Activated CD8-positive, alpha-beta memory T cell treated with anti-CD3 and anti-CD28 coated beads for 4 hours (primary cell): ENCODE results near the gene C1QTNF9B.
"Not testable (repeated sequence)": the region's sequence is repeated elsewhere in the genome, so short reads cannot be mapped to it uniquely, and the experiment has no call there.

Experiments used
- DNase-seq, 2 donors: peaks; one replicate each; pipeline ENCODE4 v3.0.0-alpha.2; 2020; ENCODE audit warnings: low read depth in 2 of 2

Gene C1QTNF9B

DNA sequence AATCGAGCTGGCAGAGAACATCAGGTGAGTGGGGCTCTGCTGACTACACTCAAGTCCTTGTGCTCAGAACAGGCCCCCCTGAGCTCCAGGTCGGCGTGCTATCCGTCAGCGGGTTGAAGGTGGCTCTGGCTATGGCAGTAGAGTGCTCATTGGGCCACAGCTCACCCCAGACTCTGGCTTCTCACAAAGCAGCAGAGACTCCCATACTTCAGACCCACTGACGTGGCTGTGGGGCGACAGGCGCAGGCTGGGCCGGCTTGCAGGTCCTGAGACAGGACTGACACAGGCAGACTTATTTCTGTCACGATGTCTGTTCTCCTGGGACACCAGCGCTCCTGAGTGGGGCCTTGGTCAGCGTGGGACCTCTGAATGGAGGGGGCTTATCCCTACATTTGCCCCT lies 2.6 kb downstream of the C1QTNF9B start:
- DNase-seq, result not testable (repeated sequence)

DNA sequence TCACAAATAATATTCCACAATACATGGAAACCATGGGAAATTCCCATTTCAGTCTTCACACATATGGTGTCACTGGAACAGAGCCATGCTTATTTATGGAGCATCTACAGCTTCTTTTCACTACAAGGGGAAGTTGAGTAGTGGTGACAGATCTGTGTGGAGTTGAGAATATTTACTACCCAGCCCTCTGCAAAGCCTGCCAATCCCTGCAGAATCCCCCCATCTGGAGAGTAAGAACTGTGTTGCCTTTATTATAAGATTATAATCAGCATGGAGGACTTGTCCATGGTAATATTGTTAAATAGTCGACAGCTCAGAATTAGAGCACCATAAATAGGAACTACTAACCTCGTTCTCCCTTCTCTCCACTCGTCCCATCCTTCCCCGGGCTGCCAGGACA lies 3.5 kb downstream of the C1QTNF9B start:
- not testable (repeated sequence) for DNase-seq

DNA sequence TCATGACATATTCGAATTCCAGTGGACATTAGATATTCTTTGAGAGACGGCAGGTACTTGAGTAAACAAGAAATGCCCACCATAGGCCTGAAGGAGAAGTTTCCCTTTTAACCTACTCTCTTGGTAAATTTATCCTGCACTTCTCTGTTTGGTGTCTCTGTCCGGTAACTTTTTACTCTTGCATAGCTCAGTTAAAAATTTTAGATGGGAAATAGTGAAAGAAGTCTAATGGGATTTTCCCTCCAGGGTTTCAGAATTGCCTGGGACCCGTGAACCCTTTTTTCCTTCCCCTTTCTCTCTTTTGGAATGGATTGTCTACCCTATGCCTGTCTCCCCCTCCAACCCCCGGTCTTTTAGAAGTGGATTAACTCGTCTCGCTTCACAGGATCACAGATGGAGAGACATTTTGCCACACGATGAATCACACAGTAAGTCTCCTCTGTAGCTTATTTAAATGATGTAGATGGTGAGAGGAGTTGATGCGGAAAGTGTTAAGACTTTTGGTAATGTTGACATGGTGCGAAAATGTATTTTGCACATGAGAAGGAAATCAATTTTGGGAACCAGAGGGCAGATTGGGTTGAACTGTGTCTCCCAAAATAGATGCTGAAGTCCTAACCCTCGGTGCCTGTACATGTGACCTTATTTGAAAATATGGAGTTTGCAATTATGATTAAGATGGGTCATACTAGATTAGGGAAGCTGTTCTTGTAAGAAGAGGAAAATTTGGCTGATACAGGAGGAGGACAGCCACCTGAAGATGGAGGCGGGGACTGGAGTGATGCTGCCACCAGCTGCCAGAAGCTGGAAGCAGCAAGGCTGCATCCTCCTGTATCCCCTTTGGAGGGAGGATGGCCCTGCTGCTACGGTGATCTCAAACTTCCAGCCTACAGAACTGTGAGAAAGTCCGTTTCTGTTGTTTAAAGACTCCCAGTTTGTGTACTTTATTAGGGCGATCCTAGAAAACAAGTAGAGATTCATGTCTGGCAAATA lies 7.4 kb downstream of the C1QTNF9B start:
- DNase-seq, result no peak

DNA sequence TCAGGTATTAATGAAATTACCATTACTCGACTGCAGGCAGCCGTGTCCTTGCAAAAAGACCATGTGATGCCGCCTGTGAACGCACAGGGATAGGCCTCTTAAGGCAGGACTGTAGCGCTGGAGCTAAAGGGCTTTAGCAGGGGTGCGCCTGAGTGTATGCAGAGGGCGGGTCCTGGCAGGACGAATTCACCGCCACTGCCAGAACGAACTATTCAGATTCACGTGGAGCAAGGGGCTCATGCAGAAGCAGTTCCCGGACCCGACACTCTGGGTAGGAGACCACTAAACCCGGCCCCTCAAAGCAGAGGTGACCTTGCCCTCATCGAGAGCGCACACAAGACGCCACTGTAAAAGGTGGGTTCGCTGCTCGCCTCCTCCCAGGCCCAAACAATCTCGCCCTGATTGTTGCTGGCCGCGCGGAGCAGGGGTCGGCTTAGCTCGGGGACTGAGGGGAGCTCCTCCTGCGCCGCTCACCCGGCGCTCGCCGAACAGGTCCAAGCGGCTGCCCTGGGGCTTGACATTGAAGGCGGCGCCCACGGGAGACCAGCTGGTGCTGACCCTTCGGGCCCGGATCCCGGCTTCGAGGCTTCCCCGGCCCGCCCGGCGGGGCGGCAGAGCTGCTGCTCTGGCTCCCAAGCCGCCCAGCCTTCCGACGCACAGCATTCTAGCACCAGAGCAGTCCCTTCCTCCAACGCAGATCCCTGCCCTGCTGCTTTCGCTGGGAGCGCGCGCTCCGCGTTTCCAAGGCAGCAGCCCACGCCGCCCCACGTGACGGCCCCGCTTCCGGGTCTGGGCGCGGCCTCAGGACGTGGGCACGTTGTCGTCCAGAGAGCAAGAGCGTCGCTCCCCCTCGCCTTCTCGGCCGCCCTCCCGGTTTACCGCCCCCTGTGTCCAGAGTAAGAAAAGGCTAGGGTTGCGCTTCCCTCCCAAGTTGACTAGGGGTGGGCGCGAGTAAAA lies 8.4 kb downstream of the C1QTNF9B start, which contains the start of gene MIPEP:
Gene MIPEP (minus strand): TSS at position 743 of the 957 bp plus-strand sequence. CDS start 80 bp downstream, at position 663.
- peak; percentile 81 to 87 for DNase-seq

DNA sequence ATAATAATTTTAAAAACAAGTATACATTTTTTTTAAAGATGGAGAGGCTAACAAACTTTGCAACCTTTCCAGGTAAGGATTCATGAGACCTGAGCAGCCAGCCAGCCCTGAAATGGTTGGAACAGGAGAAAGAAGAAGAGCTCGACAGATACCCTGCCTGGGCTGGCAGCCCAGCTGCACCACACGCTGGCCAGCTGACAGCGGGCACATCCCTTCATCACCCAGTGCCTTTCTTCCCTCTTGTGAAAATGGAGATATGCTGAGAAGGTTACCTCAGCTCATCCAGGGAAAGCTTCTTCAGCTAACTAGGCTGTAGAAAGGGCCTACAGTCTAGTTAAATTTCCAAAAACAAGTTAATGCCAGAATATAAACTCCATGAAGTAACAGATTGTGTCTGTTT lies 12.9 kb downstream of the C1QTNF9B start:
- DNase-seq, result not testable (repeated sequence)

DNA sequence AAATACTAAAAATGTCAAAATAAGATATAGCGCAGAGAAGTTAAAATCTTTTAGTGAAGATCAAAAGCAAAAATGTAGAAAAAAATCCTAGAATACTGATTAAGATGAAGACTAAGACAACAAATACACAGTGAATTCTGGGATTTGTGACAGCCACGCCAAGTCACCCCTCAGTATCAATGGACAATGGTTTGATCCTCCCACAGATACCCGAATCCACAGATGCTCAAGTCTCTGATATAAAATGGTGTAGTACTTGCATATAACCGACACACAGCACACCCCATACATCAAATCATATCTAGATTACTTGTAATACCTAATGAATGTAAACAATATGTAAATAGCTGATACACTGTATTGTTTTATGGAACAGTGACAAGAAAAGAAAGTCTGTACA lies 14.0 kb downstream of the C1QTNF9B start:
- no peak for DNase-seq

DNA sequence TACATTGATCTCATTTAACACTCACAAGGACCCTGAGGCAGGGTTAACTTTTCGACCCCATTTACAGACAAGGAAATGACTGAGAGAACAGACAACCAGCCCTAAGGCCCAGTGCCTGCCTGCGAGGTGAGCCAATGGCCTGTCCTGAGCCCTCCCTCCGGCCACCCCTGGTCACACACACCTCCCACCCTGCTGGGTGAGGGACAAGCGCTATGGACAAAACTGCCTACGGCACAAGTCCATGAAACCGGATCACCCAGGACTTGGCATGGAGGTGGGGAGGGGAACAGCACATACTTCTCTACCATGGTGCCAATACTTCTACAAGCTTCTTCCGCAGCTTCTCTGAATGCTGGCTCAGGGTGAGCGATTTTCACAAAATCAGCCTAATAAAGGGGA lies 15.9 kb downstream of the C1QTNF9B start:
- DNase-seq, result not testable (repeated sequence)

DNA sequence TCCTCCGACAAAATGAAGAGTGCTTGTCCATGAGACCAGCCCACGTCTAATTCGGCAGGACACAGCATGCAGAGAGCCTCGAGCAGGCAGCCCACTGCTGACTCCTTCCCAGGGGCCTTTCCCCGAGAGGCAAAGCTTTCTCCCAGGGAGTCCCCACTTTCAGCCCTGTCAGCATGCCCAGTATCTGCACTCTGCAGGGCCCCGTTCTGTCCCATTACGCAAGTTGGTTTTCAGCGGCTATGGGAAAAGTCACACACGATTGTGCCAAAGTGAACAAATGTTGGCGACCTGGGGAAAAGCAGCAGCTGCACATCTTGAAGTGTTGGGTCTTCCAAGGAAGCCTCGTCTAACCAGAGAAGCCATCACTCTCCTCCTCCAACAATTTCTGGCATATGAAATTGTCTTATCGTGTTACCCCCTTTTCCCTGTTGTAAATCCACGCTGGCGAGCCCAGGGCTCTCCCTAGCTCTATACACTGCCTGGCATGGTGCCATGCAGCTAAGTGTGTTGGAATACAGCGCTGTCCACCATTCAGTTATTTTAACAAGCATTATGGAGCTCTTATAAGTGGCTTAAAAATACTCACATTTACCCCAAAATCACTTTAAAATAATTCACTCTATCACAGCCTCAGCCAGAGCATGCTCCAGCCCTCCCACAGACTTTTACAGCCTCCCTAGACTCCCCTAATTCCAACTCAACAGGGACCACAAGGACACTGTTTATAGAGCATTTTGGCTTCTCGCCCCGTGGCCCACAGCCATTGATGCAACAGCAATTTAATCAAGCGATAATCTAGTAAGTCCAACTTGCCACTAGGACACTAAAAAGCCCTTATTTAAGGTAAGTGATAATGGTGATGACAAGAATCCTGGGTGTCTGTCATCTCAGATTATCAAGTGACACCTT lies 16.6 kb downstream of the C1QTNF9B start:
- not testable (repeated sequence) for DNase-seq

DNA sequence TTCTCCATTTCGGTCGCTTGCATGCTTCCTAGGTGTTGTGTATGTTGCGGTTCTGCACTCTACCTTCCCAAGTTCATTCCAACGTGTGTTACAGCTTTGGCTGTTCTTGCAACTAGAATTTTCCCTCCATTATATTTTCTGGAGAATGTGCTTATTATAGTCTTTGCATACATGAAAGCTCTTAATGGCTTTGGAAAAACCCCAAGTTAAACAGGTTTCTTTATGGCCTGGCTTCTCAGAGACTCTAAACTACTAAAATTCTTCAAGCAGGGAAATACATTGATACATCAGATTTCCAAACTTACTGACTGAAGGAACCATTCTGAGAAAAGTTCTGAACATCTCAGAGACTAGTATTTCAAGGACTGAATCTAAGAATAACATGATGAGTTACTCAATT lies 20.0 kb downstream of the C1QTNF9B start:
- DNase-seq, result no peak

DNA sequence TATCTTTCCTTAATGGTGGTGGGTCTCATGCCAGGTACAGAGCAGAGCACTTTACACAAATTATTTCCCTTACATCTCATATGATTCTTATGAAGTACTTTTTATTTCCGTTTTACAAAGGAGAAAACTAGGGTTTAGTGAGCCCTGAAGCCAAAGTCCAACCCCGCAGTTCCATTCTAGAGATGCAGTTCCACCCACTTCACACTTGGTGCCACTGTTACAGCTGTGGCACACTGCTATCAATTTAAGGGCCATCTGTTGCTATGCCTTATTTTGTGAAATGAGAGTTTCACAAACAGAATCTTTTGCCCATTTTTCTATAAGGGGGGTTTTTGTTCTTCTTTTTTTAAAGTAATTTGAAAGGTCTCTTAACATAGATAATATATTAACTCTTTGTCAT lies 21.0 kb downstream of the C1QTNF9B start:
- no peak for DNase-seq

DNA sequence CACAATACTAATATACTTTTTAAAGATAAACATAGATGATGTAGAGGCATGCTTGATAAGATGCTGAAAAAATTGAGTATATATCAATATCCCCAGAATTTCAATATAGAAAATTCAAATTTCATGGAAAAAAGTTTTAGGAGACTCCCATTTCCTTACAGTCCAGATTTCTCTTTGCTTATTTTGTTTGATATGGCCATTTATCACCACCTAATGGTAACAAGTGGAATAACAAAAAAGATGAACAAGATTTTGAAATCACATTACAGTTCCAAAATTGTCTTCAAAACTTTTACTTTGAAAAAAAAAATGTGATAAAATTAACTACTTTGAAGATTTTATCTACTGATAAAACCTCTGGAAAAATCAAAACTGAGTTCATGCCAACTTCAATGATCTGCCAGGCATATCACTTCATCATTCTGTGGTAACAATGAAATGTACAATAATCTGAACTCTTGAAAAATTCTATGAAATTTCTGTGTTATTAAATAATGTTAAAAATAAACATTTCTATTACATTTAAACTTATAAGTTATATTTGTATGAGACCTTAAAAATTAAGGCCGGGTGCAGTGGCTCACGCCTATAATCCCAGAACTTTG lies 25.6 kb downstream of the C1QTNF9B start:
- DNase-seq, result no peak

DNA sequence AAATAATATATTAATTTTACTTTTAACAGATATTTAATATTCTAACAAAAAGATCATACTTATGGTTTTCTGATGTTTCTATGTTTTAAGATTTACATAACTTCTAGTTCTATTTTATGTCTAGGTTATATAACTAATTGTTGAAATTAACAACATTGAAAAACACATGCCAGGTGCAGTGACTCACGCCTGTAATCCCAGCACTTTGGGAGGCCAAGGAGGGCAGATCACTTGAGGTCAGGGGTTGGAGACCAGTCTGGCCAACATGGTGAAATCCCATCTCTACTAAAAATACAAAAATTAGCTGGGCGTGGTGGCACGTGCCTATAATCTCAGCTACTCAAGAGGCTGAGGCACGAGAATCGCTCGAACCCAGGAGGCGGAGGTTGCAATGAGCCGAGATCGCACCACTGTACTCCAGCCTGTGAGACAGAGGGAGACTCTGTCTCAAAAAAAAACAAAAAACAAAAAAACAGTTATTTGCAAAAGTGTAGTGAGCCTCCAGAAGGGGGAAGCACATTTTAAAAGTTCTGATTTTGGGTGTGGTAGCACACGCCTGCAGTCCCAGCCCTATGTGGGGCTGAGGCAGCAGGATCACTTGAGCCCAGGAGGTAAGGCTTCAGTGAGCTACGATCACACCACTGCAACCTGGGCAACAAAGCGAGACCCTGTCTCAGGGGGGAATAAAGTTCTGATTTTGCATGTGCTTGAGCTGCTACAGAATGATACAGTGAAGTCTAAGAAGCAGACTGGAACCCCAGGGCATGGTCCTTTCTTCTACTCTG lies 26.8 kb downstream of the C1QTNF9B start:
- DNase-seq, result no peak

DNA sequence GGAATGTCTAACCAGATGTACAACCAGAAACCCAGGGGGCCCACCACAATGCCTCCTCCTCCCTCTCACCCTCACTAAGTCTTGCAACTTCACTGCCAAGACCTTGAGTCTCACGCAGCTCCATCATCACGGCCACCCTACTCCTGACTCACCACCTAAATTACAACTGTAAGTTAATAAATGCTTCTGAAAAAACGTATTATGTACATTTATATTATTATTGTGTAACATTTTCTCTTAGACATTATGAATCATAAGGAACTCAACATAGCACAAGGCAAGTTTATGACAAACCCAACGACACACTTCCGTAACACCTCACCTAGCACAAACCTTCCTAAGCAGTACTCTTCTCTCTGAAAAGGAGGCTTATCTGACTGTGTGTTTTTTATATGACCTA lies 28.8 kb downstream of the C1QTNF9B start:
- DNase-seq, result no peak

DNA sequence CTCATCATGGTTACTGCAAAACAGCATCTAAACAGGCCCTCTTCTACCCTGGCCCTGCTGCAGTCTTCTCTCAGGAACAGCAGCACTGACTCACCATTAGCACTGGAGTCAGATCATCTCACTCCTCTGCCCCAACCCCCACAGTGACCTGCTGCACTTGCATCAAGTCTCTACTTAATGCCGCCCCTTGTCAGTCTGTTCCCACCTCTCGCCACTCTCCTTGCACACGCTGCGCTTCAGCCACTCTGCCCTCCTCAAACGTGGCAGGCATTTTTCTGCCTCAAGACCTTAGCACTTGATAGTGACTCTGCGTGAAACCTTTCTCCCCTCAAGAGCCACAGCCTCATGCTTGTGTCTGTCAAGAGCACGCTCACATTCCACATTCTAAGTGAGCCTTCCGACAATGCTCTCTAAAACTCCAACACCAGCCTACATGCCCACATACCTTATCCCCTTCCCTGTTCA lies 30.2 kb downstream of the C1QTNF9B start:
- no peak for DNase-seq

DNA sequence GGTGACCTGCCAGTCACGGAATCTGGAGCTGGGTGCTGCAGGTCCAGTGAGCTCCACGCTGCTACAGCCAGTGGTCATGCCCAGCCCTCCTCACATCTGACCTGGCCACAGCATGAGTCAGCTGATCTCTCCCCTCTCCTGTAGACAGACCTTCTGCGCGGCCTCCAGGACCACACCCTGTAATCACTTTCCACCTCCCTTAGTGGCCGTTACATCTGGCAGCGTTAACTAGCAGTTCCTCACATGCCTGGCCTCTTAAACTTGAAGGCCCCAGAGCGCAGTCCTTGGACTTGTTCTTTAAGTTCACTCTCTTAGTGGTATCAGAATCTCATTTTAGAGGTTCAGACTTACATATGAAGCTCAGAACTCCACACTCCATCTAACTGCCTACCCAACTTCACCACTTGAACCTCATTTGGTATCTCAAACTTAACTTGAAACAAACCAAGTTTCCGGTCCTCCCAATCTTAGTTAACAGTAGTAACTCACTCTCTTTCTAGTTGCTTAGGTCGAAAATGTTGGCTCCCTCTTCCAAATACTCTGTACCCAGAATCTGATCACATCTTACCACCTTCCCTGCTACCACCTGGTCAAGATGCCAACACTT lies 30.8 kb downstream of the C1QTNF9B start:
- no peak for DNase-seq

DNA sequence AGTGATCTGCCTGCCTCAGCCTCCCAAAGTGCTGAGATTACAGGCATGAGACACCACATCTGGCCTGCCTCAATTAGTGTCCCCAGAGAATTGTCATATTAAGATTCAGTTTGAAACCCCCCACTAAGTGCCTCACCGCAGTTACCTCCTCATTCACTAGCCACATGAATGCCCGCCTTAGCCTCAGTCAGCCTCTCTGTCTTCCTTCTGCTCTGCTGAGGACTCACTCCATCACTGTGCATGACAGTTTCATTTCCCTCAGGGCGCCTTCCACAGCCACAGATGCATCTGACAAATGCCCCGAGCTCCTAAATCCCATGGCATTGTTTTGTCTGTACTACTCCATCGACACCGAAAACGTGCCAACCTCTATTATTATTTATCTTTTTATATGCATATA lies 31.4 kb downstream of the C1QTNF9B start:
- no peak for DNase-seq

DNA sequence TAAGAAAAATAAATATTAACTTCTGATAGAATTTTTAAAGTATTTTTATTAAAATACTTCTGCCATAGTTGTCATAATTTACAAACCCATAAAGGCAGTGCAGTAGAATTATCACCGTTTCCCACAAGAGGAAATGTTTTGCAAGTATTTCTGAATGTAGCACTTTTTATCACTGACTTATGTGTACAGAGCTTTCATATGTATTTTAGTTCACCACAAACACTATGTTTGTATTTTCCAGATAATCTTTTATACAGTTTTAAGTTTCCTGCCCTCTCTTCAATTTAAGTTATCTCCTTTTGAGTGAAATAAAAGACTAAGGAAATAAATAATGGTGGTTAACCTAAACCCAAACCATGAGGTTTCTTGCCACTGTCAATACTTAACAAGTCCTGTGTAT lies 32.3 kb downstream of the C1QTNF9B start:
- no peak for DNase-seq

DNA sequence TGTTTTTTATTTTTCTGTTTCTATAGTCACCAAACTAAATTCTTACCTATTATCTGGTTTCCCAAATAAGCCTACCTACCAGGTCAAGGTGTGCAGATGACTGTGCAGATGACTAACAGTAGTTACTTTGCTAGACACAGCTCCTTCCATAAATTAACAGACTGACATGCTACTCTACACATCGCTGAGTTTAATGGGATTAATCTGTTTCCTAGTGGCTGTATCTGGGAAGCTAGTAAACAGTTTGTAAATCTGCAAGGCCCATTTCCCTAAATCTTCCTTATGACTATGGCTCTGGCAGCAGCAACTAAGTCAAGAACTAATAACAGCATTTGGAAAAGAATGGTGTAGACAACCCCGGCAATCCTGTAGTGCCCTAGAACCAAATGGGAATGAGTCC lies 36.0 kb downstream of the C1QTNF9B start:
- DNase-seq, result no peak

DNA sequence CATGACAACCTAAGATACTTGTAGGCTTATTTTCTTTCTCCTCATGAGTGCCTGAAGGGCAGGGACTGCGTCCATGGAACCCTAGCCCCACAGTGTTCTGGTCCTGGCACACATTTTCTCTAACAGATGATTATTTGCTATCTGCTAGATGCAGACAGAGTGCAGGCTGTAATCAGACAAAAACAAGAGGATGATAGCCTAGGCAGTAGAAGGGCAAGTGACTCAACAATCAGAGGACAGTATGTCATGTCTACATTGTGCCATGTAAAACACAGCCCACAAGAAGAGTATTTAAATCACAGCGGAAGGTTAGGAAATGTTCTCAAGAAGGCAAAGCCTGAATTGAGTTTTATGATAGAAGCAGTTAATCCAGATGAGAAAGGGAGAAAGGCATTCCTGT lies 37.4 kb downstream of the C1QTNF9B start:
- DNase-seq, result no peak
